Ovary (tissue), 3 donors: ENCODE data around the gene NDC1.

ENCODE experiments used
- CTCF ChIP-seq, 3 donors: fragments of 450-650 bp in 2 of 3; fragments of 200-600 bp in 1 of 3; IDR thresholded peaks; one replicate each; pipeline versions ENCODE4 v1.5.1 to v1.8.0; 2016 to 2022; ENCODE audit warnings: antibody characterized with exemption in 3 of 3, mild to moderate bottlenecking in 1 of 3
- POLR2A ChIP-seq: fragments of 450-650 bp; IDR thresholded peaks from one replicate; pipeline ENCODE4 v1.6.1; 2017; ENCODE audit warnings: antibody characterized with exemption, mild to moderate bottlenecking, moderate library complexity
- donor health status: DM: no; HTN: no; CAD: no.

GRCh38 chr1:53763911-53764310 lies 74.2 kb downstream of the NDC1 start:
- TF ChIP-seq CTCF (IDR thresholded peaks at IDR 0.05) (no peak), POLR2A (no peak)
